SK-N-SH (cell line): ENCODE data around the gene PCED1B. TPM values are rescaled to one million over a fixed set of nuclear protein-coding genes. Genes with fewer than 3 reads are reported as not detected.

Experiments
- CTCF ChIA-PET: fragments of 300-600, 350-600 bp; formaldehyde crosslinking; extraction: SDS; loops from one replicate; lab custom pipeline; 2021; lab: Yijun Ruan, JAX
- POLR2A ChIA-PET: fragments of 350-600 bp; sonication (Branson Sonifier 250); formaldehyde crosslinking; extraction: SDS; loops from one replicate; lab custom pipeline; 2020; ENCODE audit warnings: antibody characterized with exemption, inconsistent platforms; lab: Yijun Ruan, JAX
- DNase-seq: peaks from one replicate; pipeline ENCODE4 v3.0.0; 2012
- H2AFZ ChIP-seq: fragments of 200-600 bp; sonication (generic); 2 replicates; pipeline ENCODE4 v1.8.1; 2016; ENCODE audit warnings: antibody characterized with exemption, mild to moderate bottlenecking, low read depth
- H3F3A ChIP-seq: fragments of 200-600 bp; sonication (generic); replicated peaks from 2 replicates; pipeline ENCODE3; 2016; ENCODE audit warnings: antibody characterized with exemption, mild to moderate bottlenecking; ENCODE audit not compliant: insufficient read depth
- H3K27ac ChIP-seq, 2 experiments: fragments of 200-500 bp in 1 of 2; fragments of 200-600 bp in 1 of 2; sonication (Bioruptor generic) in 1 of 2; sonication (generic), shearing (Covaris generic) in 1 of 2; 2 replicates each; pipeline versions ENCODE4 v1.5.1 to v1.6.1; 2014 to 2016; ENCODE audit warnings: low read depth in 2 of 2, inconsistent platforms in 1 of 2, low read length in 1 of 2, mild to moderate bottlenecking in 1 of 2, mixed read lengths in 1 of 2
- H3K27me3 ChIP-seq: fragments of 200-600 bp; sonication (generic), shearing (Covaris generic); 2 replicates; pipeline ENCODE4 v1.6.1; 2016; ENCODE audit warnings: mixed run types; ENCODE audit not compliant: insufficient read depth
- H3K36me3 ChIP-seq, 2 experiments: fragments of 200-500 bp in 1 of 2; fragments of 200-600 bp in 1 of 2; sonication (Bioruptor generic) in 1 of 2; sonication (generic) in 1 of 2; replicated peaks in 1 of 2; 2 replicates each; pipeline versions ENCODE3 to v1.5.1; 2014 to 2016; ENCODE audit warnings: low read length in 1 of 2, mild to moderate bottlenecking in 1 of 2; ENCODE audit not compliant: insufficient read depth in 2 of 2, control insufficient read depth in 1 of 2
- H3K4me1 ChIP-seq, 2 experiments: fragments of 200-500 bp in 1 of 2; fragments of 200-600 bp in 1 of 2; sonication (Bioruptor generic) in 1 of 2; sonication (generic), shearing (Covaris generic) in 1 of 2; 2 replicates each; pipeline versions ENCODE4 v1.5.1 to v1.6.1; 2014 to 2016; ENCODE audit warnings: low read depth in 1 of 2, low read length in 1 of 2, mixed run types in 1 of 2; ENCODE audit not compliant: insufficient read depth in 2 of 2, control insufficient read depth in 1 of 2
- H3K4me2 ChIP-seq: fragments of 200-600 bp; sonication (generic), shearing (Covaris generic); 2 replicates; pipeline ENCODE4 v1.6.1; 2017; ENCODE audit warnings: mixed run types
- H3K4me3 ChIP-seq, 2 experiments: fragments of 200-500 bp in 1 of 2; fragments of 200-600 bp in 1 of 2; sonication (Bioruptor generic) in 1 of 2; sonication (generic), shearing (Covaris generic) in 1 of 2; 2 replicates each; pipeline versions ENCODE4 v1.5.1 to v1.8.1; 2014 to 2016; ENCODE audit warnings: low read depth in 2 of 2, inconsistent platforms in 1 of 2, low read length in 1 of 2, mild to moderate bottlenecking in 1 of 2, mixed read lengths in 1 of 2, moderate library complexity in 1 of 2
- H3K79me2 ChIP-seq: fragments of 200-600 bp; sonication (generic); 2 replicates; pipeline ENCODE4 v1.8.1; 2017; ENCODE audit warnings: mild to moderate bottlenecking; ENCODE audit not compliant: insufficient read depth
- H3K9ac ChIP-seq: fragments of 200-600 bp; sonication (generic); 2 replicates; pipeline ENCODE4 v1.6.1; 2017; ENCODE audit warnings: mixed run types
- H3K9me2 ChIP-seq: fragments of 200-600 bp; sonication (generic); 2 replicates; pipeline ENCODE4 v1.6.1; 2017; ENCODE audit warnings: mixed run types
- H3K9me3 ChIP-seq: fragments of 200-600 bp; sonication (generic); 2 replicates; pipeline ENCODE4 v1.6.1; 2017; ENCODE audit warnings: mixed run types, mild to moderate bottlenecking, moderate library complexity
- H4K20me1 ChIP-seq: fragments of 200-600 bp; sonication (generic); 2 replicates; pipeline ENCODE4 v1.6.1; 2017; ENCODE audit warnings: mild to moderate bottlenecking, mixed run types; ENCODE audit not compliant: insufficient read depth
- CHD2 ChIP-seq: fragments of 150-350 bp; IDR thresholded peaks from 2 replicates; pipeline ENCODE4 v1.6.1; 2018; ENCODE audit warnings: low read length; ENCODE audit not compliant: partially characterized antibody
- ELF1 ChIP-seq: IDR thresholded peaks from 2 replicates; pipeline ENCODE4 v1.4.0; 2012
- EP300 ChIP-seq, 2 experiments: IDR thresholded peaks; 2 replicates each; pipeline versions ENCODE4 v1.4.0 to v1.6.1; 2012; ENCODE audit warnings: borderline replicate concordance in 1 of 2, low read depth in 1 of 2, low read length in 1 of 2
- FOXJ3 ChIP-seq: sonication (generic); formaldehyde crosslinking; IDR thresholded peaks from 2 replicates; pipeline ENCODE4 v1.5.1; 2020; ENCODE audit warnings: mild to moderate bottlenecking, missing genetic modification reagents
- GATA2 ChIP-seq: sonication (generic); formaldehyde crosslinking; IDR thresholded peaks from 2 replicates; pipeline ENCODE4 v1.5.0; 2020; ENCODE audit warnings: mild to moderate bottlenecking, missing genetic modification reagents
- IRF3 ChIP-seq: fragments of 150-350 bp; IDR thresholded peaks from 2 replicates; pipeline ENCODE4 v1.6.1; 2016; ENCODE audit warnings: mild to moderate bottlenecking, low read depth, low read length
- JUND ChIP-seq: IDR thresholded peaks from 2 replicates; pipeline ENCODE4 v1.4.0; 2012
- MEF2A ChIP-seq: IDR thresholded peaks from 2 replicates; pipeline ENCODE4 v1.4.0; 2012; ENCODE audit warnings: low read depth, borderline replicate concordance
- MXI1 ChIP-seq: IDR thresholded peaks from 2 replicates; pipeline ENCODE4 v1.6.1; 2012; ENCODE audit warnings: mild to moderate bottlenecking, low read depth, low read length, improper control_type of control experiment
- NRF1 ChIP-seq: IDR thresholded peaks from 2 replicates; pipeline ENCODE4 v1.6.1; 2012; ENCODE audit warnings: low read depth, mild to moderate bottlenecking, low read length
- RAD21 ChIP-seq: IDR thresholded peaks from 2 replicates; pipeline ENCODE4 v1.6.1; 2012; ENCODE audit warnings: mild to moderate bottlenecking, low read length
- RCOR1 ChIP-seq: fragments of 150-350 bp; IDR thresholded peaks from 2 replicates; pipeline ENCODE4 v1.6.1; 2017; ENCODE audit warnings: antibody characterized with exemption, low read length
- REST ChIP-seq: IDR thresholded peaks from 2 replicates; pipeline ENCODE4 v1.6.1; 2012; ENCODE audit warnings: mild to moderate bottlenecking, low read depth, low read length, moderate library complexity
- RFX5 ChIP-seq: IDR thresholded peaks from 2 replicates; pipeline ENCODE4 v1.6.1; 2012; ENCODE audit warnings: mild to moderate bottlenecking, improper control_type of control experiment, low read length
- RXRA ChIP-seq: IDR thresholded peaks from 2 replicates; pipeline ENCODE4 v1.4.0; 2012; ENCODE audit warnings: low read depth, mild to moderate bottlenecking, borderline replicate concordance
- SMC3 ChIP-seq: IDR thresholded peaks from 2 replicates; pipeline ENCODE4 v1.6.1; 2012; ENCODE audit warnings: low read depth, low read length, improper control_type of control experiment
- TAF1 ChIP-seq: IDR thresholded peaks from 2 replicates; pipeline ENCODE4 v1.6.1; 2012; ENCODE audit warnings: low read depth, mild to moderate bottlenecking, low read length, moderate library complexity, borderline replicate concordance
- TEAD4 ChIP-seq: IDR thresholded peaks from 2 replicates; pipeline ENCODE4 v1.4.0; 2012; ENCODE audit warnings: mild to moderate bottlenecking, borderline replicate concordance; ENCODE audit not compliant: insufficient read depth
- YY1 ChIP-seq: IDR thresholded peaks from 2 replicates; pipeline ENCODE4 v1.4.0; 2012; ENCODE audit warnings: low read depth, mild to moderate bottlenecking
- WGBS: methylation state at CpG from one replicate; pipeline ENCODE4 v1.1.6; 2017; ENCODE audit warnings: low lambda C conversion rate; 5-methylcytosine and 5-hydroxymethylcytosine counted together
- polyA plus RNA-seq, 3 experiments: library from polyadenylated mRNA; depleted of rRNA; stranded (reverse); fragments of >200 nt; gene quantifications; 2 replicates each; pipeline ENCODE4 v1.2.3, GENCODE V29; 2012
- TF ChIP-seq, protein P1 (sequence below): IDR thresholded peaks from 2 replicates; pipeline ENCODE4 v1.4.0; 2012; ENCODE audit warnings: low read depth, borderline replicate concordance
- TF ChIP-seq, protein P2 (sequence below): fragments of 200-600 bp; sonication (generic); IDR thresholded peaks from 2 replicates; pipeline ENCODE4 v1.6.1; 2017; ENCODE audit warnings: antibody characterized with exemption, mild to moderate bottlenecking, moderate library complexity

PCED1B gene
- polyA plus RNA-seq, 1 of the 3 experiments (the other 2 are of a cell fraction): 0.21 TPM

GRCh38 chr12:47035484-47035883 is 43.9 kb upstream of the PCED1B start:
- Histone ChIP-seq H3K27ac (no peak overlapping the region), H3K9me2 (no peaks in the 10 kb centered on the region), H4K20me1 (no peaks in the 10 kb centered on the region), H3K4me1 (no peaks in the 10 kb centered on the region), H3F3A (no peaks in the 10 kb centered on the region), H3K9ac (no peak overlapping the region), H3K9me3 (no peaks in the 10 kb centered on the region), H2AFZ (no peak overlapping the region), H3K79me2 (no peaks in the 10 kb centered on the region), H3K36me3 (no peaks in the 10 kb centered on the region), H3K4me2 (no peak overlapping the region), H3K4me3 (no peak overlapping the region), H3K27me3 (peaks cover 7% of the 10 kb centered on the region; the same call in 1 of the 2 replicates)
- POLR2A ChIA-PET: no interaction called here
- no peak for TF ChIP-seq RXRA
- no peak for TF ChIP-seq NRF1
- no peak for TF ChIP-seq JUND
- no peak for TF ChIP-seq TAF1
- TF ChIP-seq SMC3: no peak
- TF ChIP-seq RCOR1: no peak
- TF ChIP-seq FOXJ3 (CRISPR knock-in tag): no peak
- DNase-seq: no peak
- 16% methylated on average over 3 of the region's 3 CpGs for WGBS
- CTCF ChIA-PET: interaction anchor here (2.2 kb wide), 1 partner anchor 14 kb away, joined by 8 read pairs; no protein-coding TSS in a partner anchor

DNA sequence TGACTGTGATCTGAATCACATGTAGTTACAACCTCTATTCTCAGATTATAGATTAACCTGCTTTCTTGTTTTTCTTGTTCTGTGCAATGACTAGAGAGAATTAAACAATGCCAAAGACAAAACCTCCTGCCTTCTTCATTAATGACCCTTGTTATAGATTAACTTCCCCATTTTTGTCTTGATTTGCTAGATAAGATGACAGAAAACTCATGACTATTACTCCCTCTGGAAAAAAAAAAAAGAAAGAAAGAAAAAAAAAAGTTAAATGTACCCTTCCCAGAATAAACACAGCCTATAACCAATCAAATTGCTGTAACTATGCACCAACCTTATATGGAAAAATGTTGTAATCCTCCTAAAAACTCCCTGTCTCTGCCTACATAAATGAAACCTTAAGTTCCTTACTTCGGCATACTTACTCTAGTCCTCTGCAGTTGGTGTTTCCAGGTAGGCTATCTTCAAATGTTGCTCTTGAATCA is 41.1 kb upstream of the PCED1B start:
- POLR2A ChIA-PET: no interaction called here
- DNase-seq: no peak
- CTCF ChIA-PET: interaction anchor here (0.8 to 1.0 kb wide), 2 partner anchors 15 to 17 kb away, joined by 3 read pairs; no protein-coding TSS in a partner anchor
- Histone ChIP-seq H3K4me3 (no peak overlapping the region), H3K9ac (no peak overlapping the region), H3K9me3 (no peaks in the 10 kb centered on the region), H3K27ac (no peak overlapping the region), H3K36me3 (no peaks in the 10 kb centered on the region), H3K4me2 (no peak overlapping the region), H2AFZ (no peak overlapping the region), H3K4me1 (no peaks in the 10 kb centered on the region), H3K9me2 (no peaks in the 10 kb centered on the region), H3K27me3 (peaks cover 7% of the 10 kb centered on the region; the same call in 1 of the 2 replicates), H3F3A (no peaks in the 10 kb centered on the region), H4K20me1 (no peaks in the 10 kb centered on the region), H3K79me2 (no peaks in the 10 kb centered on the region)
- TF ChIP-seq, protein P1, sequence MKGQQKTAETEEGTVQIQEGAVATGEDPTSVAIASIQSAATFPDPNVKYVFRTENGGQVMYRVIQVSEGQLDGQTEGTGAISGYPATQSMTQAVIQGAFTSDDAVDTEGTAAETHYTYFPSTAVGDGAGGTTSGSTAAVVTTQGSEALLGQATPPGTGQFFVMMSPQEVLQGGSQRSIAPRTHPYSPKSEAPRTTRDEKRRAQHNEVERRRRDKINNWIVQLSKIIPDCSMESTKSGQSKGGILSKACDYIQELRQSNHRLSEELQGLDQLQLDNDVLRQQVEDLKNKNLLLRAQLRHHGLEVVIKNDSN: no peak
- TF ChIP-seq YY1 (no peak), JUND (no peak), REST (no peak), CHD2 (no peak), SMC3 (no peak), TEAD4 (no peak), FOXJ3 (CRISPR knock-in tag) (no peak), EP300 (IDR thresholded peaks at IDR 0.05; ENCODE audit: borderline replicate concordance in 1 of 2, low read depth in 1 of 2, low read length in 1 of 2) (no peak), RFX5 (no peak), MXI1 (no peak), MEF2A (no peak), IRF3 (no peak), RAD21 (no peak), ELF1 (no peak), GATA2 (CRISPR knock-in tag) (no peak)
- TF ChIP-seq, protein P2, sequence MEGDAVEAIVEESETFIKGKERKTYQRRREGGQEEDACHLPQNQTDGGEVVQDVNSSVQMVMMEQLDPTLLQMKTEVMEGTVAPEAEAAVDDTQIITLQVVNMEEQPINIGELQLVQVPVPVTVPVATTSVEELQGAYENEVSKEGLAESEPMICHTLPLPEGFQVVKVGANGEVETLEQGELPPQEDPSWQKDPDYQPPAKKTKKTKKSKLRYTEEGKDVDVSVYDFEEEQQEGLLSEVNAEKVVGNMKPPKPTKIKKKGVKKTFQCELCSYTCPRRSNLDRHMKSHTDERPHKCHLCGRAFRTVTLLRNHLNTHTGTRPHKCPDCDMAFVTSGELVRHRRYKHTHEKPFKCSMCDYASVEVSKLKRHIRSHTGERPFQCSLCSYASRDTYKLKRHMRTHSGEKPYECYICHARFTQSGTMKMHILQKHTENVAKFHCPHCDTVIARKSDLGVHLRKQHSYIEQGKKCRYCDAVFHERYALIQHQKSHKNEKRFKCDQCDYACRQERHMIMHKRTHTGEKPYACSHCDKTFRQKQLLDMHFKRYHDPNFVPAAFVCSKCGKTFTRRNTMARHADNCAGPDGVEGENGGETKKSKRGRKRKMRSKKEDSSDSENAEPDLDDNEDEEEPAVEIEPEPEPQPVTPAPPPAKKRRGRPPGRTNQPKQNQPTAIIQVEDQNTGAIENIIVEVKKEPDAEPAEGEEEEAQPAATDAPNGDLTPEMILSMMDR: no peak
- 10% methylated on average over 1 of the region's 1 CpG for WGBS
